Ovary (tissue), 9 donors: ENCODE results near the gene GALNT5. TPM values are rescaled to one million over a fixed set of nuclear protein-coding genes. Genes with fewer than 3 reads are reported as not detected.

Experiments
- DNase-seq, 5 donors: peaks; one replicate each; pipeline ENCODE4 v3.0.0-alpha.2; 2019 to 2020
- H3K27ac ChIP-seq, 2 donors: fragments of 200-600 bp; one replicate each; pipeline versions ENCODE4 v1.5.1 to v1.8.0; 2019 to 2022
- H3K27me3 ChIP-seq: fragments of 200-600 bp; one replicate; pipeline ENCODE4 v1.8.0; 2022
- H3K36me3 ChIP-seq: fragments of 200-600 bp; sonication (generic); one replicate; pipeline ENCODE4 v1.5.1; 2019
- H3K4me1 ChIP-seq: one replicate; pipeline ENCODE4 v1.8.1; 2013; ENCODE audit warnings: mild to moderate bottlenecking, moderate library complexity; ENCODE audit not compliant: insufficient read depth
- H3K4me3 ChIP-seq: fragments of 200-600 bp; sonication (generic); one replicate; pipeline ENCODE4 v1.5.1; 2017
- H3K9me3 ChIP-seq, 2 donors: fragments of 200-600 bp in 1 of 2; sonication (generic) in 1 of 2; one replicate each; pipeline versions ENCODE4 v1.5.1 to v1.8.1; 2013 to 2019; ENCODE audit warnings: mild to moderate bottlenecking in 1 of 2, moderate library complexity in 1 of 2
- CTCF ChIP-seq, 3 donors: fragments of 450-650 bp in 2 of 3; fragments of 200-600 bp in 1 of 3; IDR thresholded peaks; one replicate each; pipeline versions ENCODE4 v1.5.1 to v1.8.0; 2016 to 2022; ENCODE audit warnings: antibody characterized with exemption in 3 of 3, mild to moderate bottlenecking in 1 of 3
- EP300 ChIP-seq: sonication (generic); formaldehyde crosslinking; IDR thresholded peaks from one replicate; pipeline ENCODE4 v1.6.1; 2017; ENCODE audit warnings: antibody characterized with exemption
- POLR2A ChIP-seq: fragments of 450-650 bp; IDR thresholded peaks from one replicate; pipeline ENCODE4 v1.6.1; 2017; ENCODE audit warnings: antibody characterized with exemption, mild to moderate bottlenecking, moderate library complexity
- WGBS, 3 donors: extraction: QIAGEN DNeasy Blood & Tissue Kit in 1 of 3; methylation state at CpG; one replicate each; pipeline versions ENCODE4 v1.1.5 to v1.1.7; 2013 to 2017; 5-methylcytosine and 5-hydroxymethylcytosine counted together
- intact Hi-C, 4 donors: fragments of 100-400 bp; cut with DNase I; formaldehyde crosslinking; loops; one replicate each; pipeline versions ENCODE4 v1.11.0 to v1.15.1; 2022 to 2023
- polyA plus RNA-seq, 2 donors: library from polyadenylated mRNA; stranded (reverse); fragments of 200-250 nt in 1 of 2; fragments of 350-450 nt in 1 of 2; fragmentation: Illumina TruSeq in 1 of 2; extraction: RNeasy Lipid Tissue Mini Kit (QIAGEN cat#74804) in 1 of 2; gene quantifications; one replicate each; pipeline ENCODE4 v1.2.3, GENCODE V29; 2013 to 2014
- total RNA-seq, 7 donors: library from RNA; depleted of rRNA in 2 of 7; stranded (reverse); fragments of >200 nt in 2 of 7; fragmentation: NEBNext Ultra II Directional in 3 of 7; extraction: Animal tissue kit (Norgen Biotek cat#: 25700) in 3 of 7; gene quantifications; one replicate each; pipeline versions ENCODE4 v1.1.0 to v1.2.4, GENCODE V29; 2016 to 2023
- donor health status: DM: no; HTN: no; CAD: no; lungs with moderate emphysema.
- donor health status: DM: no; HTN: no; CAD: no.
- donor health status: Bipolar disorder and iron deficiency.
- donor health status: DM: yes; HTN: yes; CAD: no.
- donor health status: DM: no; HTN: no; CAD: no.
- donor health status: DM: yes; HTN: yes; CAD: no.

GALNT5 gene
- total and polyA plus RNA-seq, 9 donors: 0.05 to 0.80 (median 0.15) TPM; not detected in 4

- Histone ChIP-seq H3K27me3 (no peaks in the 10 kb centered on the region), H3K27ac (no peak within 1 kb of the TSS), H3K4me3 (no peak within 1 kb of the TSS), H3K4me1 (no peaks in the 10 kb centered on the region), H3K9me3 (no peaks in the 10 kb centered on the region), H3K36me3 (no peaks in the 10 kb centered on the region)
- no peak for DNase-seq
- no peak for TF ChIP-seq EP300
- intact Hi-C loops: no loop called here
These were observed 68.3 kb downstream of the GALNT5 start, which contains the start of gene ERMN for GRCh38 chr2:157325786-157326185. Gene ERMN, minus strand, starts transcription at chr2:157325824. Its CDS starts 182 bp downstream, at chr2:157325642.

DNA sequence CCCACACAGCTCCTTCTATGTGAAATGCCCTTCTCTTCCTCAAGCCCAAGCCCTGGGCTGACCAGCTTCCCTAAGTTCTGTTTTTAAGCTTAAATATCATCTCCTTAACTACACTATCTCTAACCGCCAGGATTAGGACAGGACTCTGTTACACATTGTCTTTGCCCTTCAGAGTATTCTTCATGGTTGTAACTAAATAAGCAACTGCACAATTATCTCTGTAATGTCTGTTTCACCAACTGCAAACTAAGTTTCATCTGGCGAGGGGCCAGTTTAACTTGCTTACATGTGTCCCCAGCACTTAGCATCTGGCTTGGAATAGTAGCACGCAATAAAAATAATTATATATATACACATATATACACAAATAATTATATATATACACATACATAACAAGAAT is 69.2 kb downstream of the GALNT5 start:
- H3K36me3 ChIP-seq: no peaks in the 10 kb centered on the region
- no peaks in the 10 kb centered on the region for H3K4me1 ChIP-seq
- TF ChIP-seq CTCF (IDR thresholded peaks at IDR 0.05): no peak
- no peaks in the 10 kb centered on the region for H3K27me3 ChIP-seq
- intact Hi-C loops: no loop called here
- H3K27ac ChIP-seq: no peak overlapping the region
- H3K4me3 ChIP-seq: no peak overlapping the region
- DNase-seq: no peak
- no peaks in the 10 kb centered on the region for H3K9me3 ChIP-seq
- WGBS, 3 donors: 69 to 76% (median 71%) methylated on average over 3 of the region's 3 CpGs

GRCh38 chr2:157327200-157327599 is 69.7 kb downstream of the GALNT5 start:
- Histone ChIP-seq H3K9me3 (no peaks in the 10 kb centered on the region), H3K4me1 (no peaks in the 10 kb centered on the region), H3K27me3 (no peaks in the 10 kb centered on the region), H3K4me3 (no peak overlapping the region), H3K27ac (no peak overlapping the region), H3K36me3 (no peaks in the 10 kb centered on the region)
- 57 to 71% (median 58%) methylated on average over 3 of the region's 3 CpGs for WGBS, 3 donors
- TF ChIP-seq CTCF (IDR thresholded peaks at IDR 0.05) (no peak), POLR2A (no peak), EP300 (no peak)
- intact Hi-C loops: no loop called here
- no peak for DNase-seq

- Histone ChIP-seq H3K9me3 (no peaks in the 10 kb centered on the region), H3K27me3 (no peaks in the 10 kb centered on the region), H3K4me3 (no peak overlapping the region), H3K4me1 (no peaks in the 10 kb centered on the region), H3K27ac (no peak overlapping the region), H3K36me3 (no peaks in the 10 kb centered on the region)
- intact Hi-C loops: no loop called here
- 35 to 40% (median 37%) methylated on average over 11 of the region's 11 CpGs for WGBS, 3 donors
- TF ChIP-seq POLR2A: no peak
- no peak for TF ChIP-seq EP300
- TF ChIP-seq CTCF (IDR thresholded peaks at IDR 0.05): peak in 1 of 3 donors; percentile 22
- DNase-seq: peak; percentile 37 to 74 (median 53)
These were observed 70.4 kb downstream of the GALNT5 start for GRCh38 chr2:157327621-157328500.

DNA sequence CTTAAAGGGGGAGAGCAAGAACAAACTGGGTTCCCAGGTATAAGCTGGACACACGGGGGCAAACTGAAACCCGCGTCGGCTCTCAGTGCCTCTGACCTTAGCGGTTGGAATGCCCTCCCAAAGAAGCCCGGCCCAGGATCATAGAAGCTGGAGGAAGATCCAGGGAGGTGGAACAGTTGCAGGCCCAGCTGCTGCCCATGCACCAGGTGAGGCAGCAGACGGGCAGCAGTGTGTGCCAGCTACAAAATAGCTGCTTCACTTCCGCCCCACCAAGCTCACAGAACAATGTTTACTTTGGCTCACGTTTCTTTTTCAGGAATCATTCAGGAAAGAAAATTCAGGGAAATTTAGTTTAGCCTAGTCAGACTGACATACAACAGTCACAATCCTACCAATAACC is 72.0 kb downstream of the GALNT5 start:
- no peaks in the 10 kb centered on the region for H3K36me3 ChIP-seq
- intact Hi-C loops: no loop called here
- TF ChIP-seq EP300 (no peak), CTCF (IDR thresholded peaks at IDR 0.05) (no peak), POLR2A (no peak)
- WGBS, 3 donors: 83 to 91% (median 85%) methylated on average over 9 of the region's 9 CpGs
- no peak for DNase-seq
- H3K27me3 ChIP-seq: no peaks in the 10 kb centered on the region
- H3K27ac ChIP-seq: no peak overlapping the region
- no peak overlapping the region for H3K4me3 ChIP-seq
- H3K4me1 ChIP-seq: no peaks in the 10 kb centered on the region
- no peaks in the 10 kb centered on the region for H3K9me3 ChIP-seq
